IMR-90 (cell line): ENCODE data around the gene SCRN2. TPM values are rescaled to one million over a fixed set of nuclear protein-coding genes. Genes with fewer than 3 reads are reported as not detected.

Experiments used
- ATAC-seq: fragments of 200-7000 bp; cut with Tn5 transposase; 2 replicates; pipeline ENCODE4 v1.9.1; 2020; ENCODE audit warnings: low read depth, mild to moderate bottlenecking, moderate library complexity
- BruUV-seq: library from RNA; stranded (reverse); fragments of 400-500 nt; replicated peaks from 2 replicates; lab custom pipeline; 2021; lab: Mats Ljungman, UMichigan
- CTCF ChIA-PET: fragments of 300-600 bp; formaldehyde crosslinking; extraction: SDS; loops from one replicate; lab custom pipeline; 2021; ENCODE audit warnings: antibody characterized with exemption; lab: Yijun Ruan, JAX
- POLR2A ChIA-PET: fragments of 300-600 bp; sonication (Branson Sonifier 250); formaldehyde crosslinking; loops from one replicate; lab custom pipeline; 2022; ENCODE audit warnings: antibody characterized with exemption; ENCODE audit not compliant: unreplicated experiment; lab: Charles Lee
- DNase-seq: peaks from one replicate; pipeline ENCODE4 v3.0.0; 2013
- H2AFZ ChIP-seq: replicated peaks from 2 replicates; pipeline ENCODE3; 2013; ENCODE audit warnings: low read length, mild to moderate bottlenecking; ENCODE audit not compliant: poor library complexity
- H2AK5ac ChIP-seq: 2 replicates; pipeline ENCODE4 v1.6.1; 2013; ENCODE audit warnings: low read depth, low read length, inconsistent platforms
- H2AK9ac ChIP-seq: replicated peaks from 2 replicates; pipeline ENCODE3; 2013; ENCODE audit warnings: mild to moderate bottlenecking, low read depth, low read length, moderate library complexity; ENCODE audit not compliant: poor library complexity
- H2BK120ac ChIP-seq: 2 replicates; pipeline ENCODE4 v1.6.1; 2013; ENCODE audit warnings: low read depth, low read length, inconsistent platforms
- H2BK15ac ChIP-seq: 3 replicates; pipeline ENCODE4 v1.6.1; 2013; ENCODE audit warnings: low read depth, low read length, inconsistent platforms
- H2BK20ac ChIP-seq: 2 replicates; pipeline ENCODE4 v1.6.1; 2013; ENCODE audit warnings: low read depth, mild to moderate bottlenecking, inconsistent platforms, low read length, moderate library complexity
- H2BK5ac ChIP-seq: 2 replicates; pipeline ENCODE4 v1.6.1; 2013; ENCODE audit warnings: mild to moderate bottlenecking, low read depth, low read length, inconsistent platforms; ENCODE audit not compliant: poor library complexity, severe bottlenecking
- H3K14ac ChIP-seq: replicated peaks from 2 replicates; pipeline ENCODE4 v1.6.1; 2013; ENCODE audit warnings: low read depth, low read length, inconsistent platforms
- H3K18ac ChIP-seq: 2 replicates; pipeline ENCODE4 v1.6.1; 2013; ENCODE audit warnings: low read depth, low read length, control low read depth
- H3K23ac ChIP-seq: 2 replicates; pipeline ENCODE4 v1.6.1; 2013; ENCODE audit warnings: low read depth, low read length, inconsistent platforms
- H3K27ac ChIP-seq: 2 replicates; pipeline ENCODE4 v1.5.1; 2013; ENCODE audit warnings: mild to moderate bottlenecking, control low read depth, low read length; ENCODE audit not compliant: insufficient read depth
- H3K27me3 ChIP-seq: 2 replicates; pipeline ENCODE4 v1.6.1; 2013; ENCODE audit warnings: low read length; ENCODE audit not compliant: control insufficient read depth, insufficient read depth
- H3K36me3 ChIP-seq: 2 replicates; pipeline ENCODE4 v1.6.1; 2013; ENCODE audit warnings: low read length, mixed read lengths; ENCODE audit not compliant: control insufficient read depth, insufficient read depth
- H3K4ac ChIP-seq: 2 replicates; pipeline ENCODE4 v1.6.1; 2013; ENCODE audit warnings: low read depth, low read length, inconsistent platforms
- H3K4me1 ChIP-seq: 2 replicates; pipeline ENCODE4 v1.6.1; 2013; ENCODE audit warnings: low read length, mixed read lengths; ENCODE audit not compliant: control insufficient read depth, insufficient read depth
- H3K4me2 ChIP-seq: 2 replicates; pipeline ENCODE4 v1.6.1; 2013; ENCODE audit warnings: low read depth, mild to moderate bottlenecking, control low read depth, low read length, moderate library complexity
- H3K4me3 ChIP-seq: 2 replicates; pipeline ENCODE4 v1.5.1; 2013; ENCODE audit warnings: low read depth, mild to moderate bottlenecking, control low read depth, low read length, moderate library complexity; ENCODE audit not compliant: insufficient read depth
- H3K56ac ChIP-seq: 2 replicates; pipeline ENCODE4 v1.6.1; 2013; ENCODE audit warnings: low read length, inconsistent platforms; ENCODE audit not compliant: insufficient read depth; ENCODE audit errors: extremely low read depth
- H3K79me1 ChIP-seq, 2 experiments: 2 replicates each; pipeline ENCODE4 v1.6.1; 2013; ENCODE audit warnings: low read length in 2 of 2, inconsistent platforms in 1 of 2, low read depth in 1 of 2
- H3K9ac ChIP-seq: 2 replicates; pipeline ENCODE4 v1.6.1; 2013; ENCODE audit warnings: low read depth, low read length, control low read depth
- H3K9me1 ChIP-seq: 2 replicates; pipeline ENCODE4 v1.6.1; 2013; ENCODE audit warnings: low read length, inconsistent platforms; ENCODE audit not compliant: insufficient read depth
- H3K9me3 ChIP-seq: 2 replicates; pipeline ENCODE4 v1.6.1; 2013; ENCODE audit warnings: low read length; ENCODE audit not compliant: control insufficient read depth, insufficient read depth
- H4K20me1 ChIP-seq: 2 replicates; pipeline ENCODE4 v1.6.1; 2013; ENCODE audit warnings: low read length, inconsistent platforms; ENCODE audit not compliant: insufficient read depth
- H4K5ac ChIP-seq: 2 replicates; pipeline ENCODE4 v1.6.1; 2013; ENCODE audit warnings: mild to moderate bottlenecking, low read depth, low read length, control low read depth
- H4K8ac ChIP-seq, 2 experiments: 2 replicates each; pipeline ENCODE4 v1.6.1; 2013; ENCODE audit warnings: low read depth in 2 of 2, low read length in 2 of 2, control low read depth in 1 of 2, inconsistent platforms in 1 of 2
- H4K91ac ChIP-seq: 2 replicates; pipeline ENCODE4 v1.6.1; 2013; ENCODE audit warnings: low read depth, low read length, inconsistent platforms; ENCODE audit not compliant: insufficient read depth
- CEBPB ChIP-seq: IDR thresholded peaks from 2 replicates; pipeline ENCODE4 v1.6.1; 2012; ENCODE audit warnings: low read depth, low read length, improper control_type of control experiment
- FOS ChIP-seq: fragments of 150-350 bp; IDR thresholded peaks from 2 replicates; pipeline ENCODE4 v1.6.1; 2016; ENCODE audit warnings: low read depth, low read length
- POLR2A ChIP-seq: IDR thresholded peaks from 2 replicates; pipeline ENCODE4 v1.6.1; 2012; ENCODE audit warnings: mild to moderate bottlenecking, low read depth, low read length
- WGBS, 2 experiments: methylation state at CpG; one replicate each; pipeline versions ENCODE4 v1.1.5 to v1.1.7; 2013; ENCODE audit warnings: missing lambda C conversion rate in 2 of 2; ENCODE audit not compliant: insufficient read length in 1 of 2; ENCODE audit errors: extremely low coverage in 2 of 2; 5-methylcytosine and 5-hydroxymethylcytosine counted together
- dilution Hi-C: fragments of 300-500 bp; cut with HindIII; formaldehyde crosslinking; loops from one replicate; pipeline ENCODE4 v1.14.3; 2018; ENCODE audit warnings: low sequenced_read_pairs; ENCODE audit not compliant: unreplicated experiment
- in situ Hi-C: fragments of 300-500 bp; cut with MboI; formaldehyde crosslinking; loops from 3 replicates; pipeline ENCODE4 v1.14.3; 2019; ENCODE audit warnings: low sequenced_read_pairs, inconsistent platforms, mixed read lengths
- intact Hi-C: fragments of 100-400 bp; cut with micrococcal nuclease; formaldehyde crosslinking; loops from 2 replicates; pipeline ENCODE4 v1.10.0; 2022
- polyA plus RNA-seq, 3 experiments: library from polyadenylated mRNA; depleted of rRNA; stranded (reverse); fragments of >200 nt; gene quantifications; 2 replicates each; pipeline ENCODE4 v1.2.3, GENCODE V29; 2012; ENCODE audit warnings: low replicate concordance in 1 of 3
- total RNA-seq: library from RNA; depleted of rRNA; stranded (reverse); fragments of >200 nt; gene quantifications from 2 replicates; pipeline ENCODE4 v1.2.3, GENCODE V29; 2012

SCRN2 gene
- total and polyA plus RNA-seq, 2 of the 4 experiments (the other 2 are of a cell fraction), result 17.2 to 31.0 TPM

DNA sequence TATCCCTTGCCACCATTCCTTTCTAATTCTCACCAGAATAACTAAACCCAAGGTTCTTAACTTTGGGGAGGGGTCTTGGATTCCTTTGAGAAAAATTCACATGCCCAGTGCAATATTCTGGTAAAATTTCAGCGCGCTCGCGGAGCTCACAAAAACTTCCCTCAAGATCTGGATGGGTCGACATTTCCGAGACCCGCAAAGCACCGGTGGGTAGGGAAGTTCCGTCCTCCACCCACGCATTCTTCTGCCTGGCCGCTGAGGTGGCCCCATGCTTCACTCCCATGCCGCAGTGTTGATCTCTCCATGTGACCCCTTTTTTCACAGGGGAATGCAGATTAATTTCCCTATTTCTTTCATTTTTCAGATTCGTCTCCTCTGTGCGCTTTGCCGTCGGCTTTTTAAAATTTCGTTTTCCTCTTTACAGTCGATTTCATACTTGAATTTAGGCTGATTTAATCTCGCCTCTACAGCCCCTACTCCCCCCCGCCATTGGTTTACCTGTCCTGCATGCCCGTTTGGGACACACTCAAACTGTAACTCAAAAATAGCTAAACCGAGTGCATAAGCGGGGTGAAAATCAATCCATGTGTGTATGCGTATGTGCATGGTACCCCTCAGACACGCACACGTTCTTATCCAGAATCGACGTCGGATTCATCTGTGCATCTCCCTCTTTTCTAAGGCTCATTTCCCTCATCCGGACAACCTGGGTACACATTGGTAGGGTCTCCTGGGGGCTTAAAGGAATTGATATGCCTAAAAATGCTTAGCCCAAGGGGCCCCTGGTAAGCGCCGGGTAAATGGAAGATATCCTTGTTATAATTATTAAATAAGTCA lies 11.3 kb upstream of the SCRN2 start:
- no peak overlapping the region for H3K56ac ChIP-seq
- no peak overlapping the region for H3K4ac ChIP-seq
- ATAC-seq (no peak), DNase-seq (no peak)
- no peaks in the 10 kb centered on the region for H3K4me1 ChIP-seq
- no peak overlapping the region for H2BK5ac ChIP-seq
- H3K9me3 ChIP-seq, result no peaks in the 10 kb centered on the region
- no peak overlapping the region for H2AK5ac ChIP-seq
- H3K36me3 ChIP-seq, result no peaks in the 10 kb centered on the region
- no peak overlapping the region for H4K5ac ChIP-seq
- ChIA-PET POLR2A (no interaction called here), CTCF (no interaction called here)
- no peak overlapping the region for H4K91ac ChIP-seq
- no peak overlapping the region for H3K4me2 ChIP-seq
- H3K9ac ChIP-seq, result no peak overlapping the region
- no peak overlapping the region for H4K8ac ChIP-seq
- no peak overlapping the region for H3K23ac ChIP-seq
- H3K79me1 ChIP-seq, result no peaks in the 10 kb centered on the region
- H3K18ac ChIP-seq, result no peak overlapping the region
- no peak for TF ChIP-seq POLR2A
- TF ChIP-seq CEBPB, result no peak
- no peak for TF ChIP-seq FOS
- in situ Hi-C loops, result no loop called here
- H3K14ac ChIP-seq, result no peak overlapping the region
- H3K4me3 ChIP-seq, result no peak overlapping the region
- BruUV-seq, result no TSS peak
- intact Hi-C loops, result no loop called here
- peaks cover 86% of the 10 kb centered on the region for H3K27me3 ChIP-seq
- no peak overlapping the region for H2AFZ ChIP-seq
- no peaks in the 10 kb centered on the region for H3K9me1 ChIP-seq
- H4K20me1 ChIP-seq, result no peaks in the 10 kb centered on the region
- H2BK20ac ChIP-seq, result no peak overlapping the region
- no peak overlapping the region for H2BK120ac ChIP-seq
- no peak overlapping the region for H3K27ac ChIP-seq
- 31% methylated on average over 11 of the region's 32 CpGs; no CpG with 5 or more reads in 1 of the 2 experiments for WGBS, 2 experiments
- H2AK9ac ChIP-seq, result no peak overlapping the region
- dilution Hi-C loops, result no loop called here
- H2BK15ac ChIP-seq, result no peak overlapping the region
